Hepatic stellate cell (primary cell): Measurements from ENCODE around the gene CASTOR1.

ENCODE experiments used
- DNase-seq: peaks from one replicate; pipeline ENCODE4 v3.0.0; 2011; ENCODE audit warnings: low spot score

The CASTOR1 gene

GRCh38 chr22:30284666-30285065 is 4.6 kb downstream of the CASTOR1 start:
- DNase-seq: no peak

- no peak for DNase-seq
Observed at GRCh38 chr22:30284172-30284571, 5.1 kb downstream of the CASTOR1 start.

DNA sequence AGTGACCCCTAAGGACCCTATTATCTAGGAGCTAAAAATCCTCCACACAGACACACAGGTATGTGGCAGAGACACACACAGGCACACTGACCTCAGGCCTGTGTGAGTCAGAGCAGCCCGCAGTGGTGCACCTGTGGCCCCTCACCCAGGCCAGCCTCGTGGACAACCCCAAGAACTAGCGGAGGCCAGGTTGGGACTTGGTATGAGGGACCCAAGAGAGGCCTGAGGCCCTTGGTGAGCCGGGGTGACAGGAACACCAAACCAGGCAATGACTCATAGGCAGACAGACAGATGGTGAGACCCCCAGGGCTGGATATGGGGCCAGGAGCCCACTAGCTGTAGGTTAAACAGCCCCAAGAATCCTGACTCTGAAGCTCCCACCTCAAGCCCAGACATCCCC is 6.0 kb downstream of the CASTOR1 start:
- DNase-seq: no peak

- DNase-seq: no peak
Observed at GRCh38 chr22:30282616-30283046, 6.7 kb downstream of the CASTOR1 start.

DNA sequence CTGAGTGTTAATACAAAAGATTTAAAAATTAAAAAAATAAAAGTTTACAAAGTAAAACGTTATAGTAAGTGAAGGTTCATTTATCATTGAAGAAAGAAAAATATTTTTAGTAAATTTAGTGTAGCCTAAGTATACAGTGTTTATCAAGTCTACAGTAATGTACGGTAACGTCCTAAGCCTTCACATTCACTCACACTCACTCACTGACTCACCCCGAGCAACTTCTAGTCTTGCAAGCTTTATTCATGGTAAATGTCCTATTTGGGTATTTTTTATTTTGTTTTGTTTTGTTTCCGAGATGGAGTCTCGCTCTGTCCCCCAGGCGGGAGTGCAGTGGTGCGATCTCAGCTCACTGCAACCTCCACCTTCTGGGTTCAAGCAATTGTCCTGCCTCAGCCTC is 8.8 kb downstream of the CASTOR1 start:
- no peak for DNase-seq

- no peak for DNase-seq
Observed at GRCh38 chr22:30279932-30280331, 9.4 kb downstream of the CASTOR1 start.

DNA sequence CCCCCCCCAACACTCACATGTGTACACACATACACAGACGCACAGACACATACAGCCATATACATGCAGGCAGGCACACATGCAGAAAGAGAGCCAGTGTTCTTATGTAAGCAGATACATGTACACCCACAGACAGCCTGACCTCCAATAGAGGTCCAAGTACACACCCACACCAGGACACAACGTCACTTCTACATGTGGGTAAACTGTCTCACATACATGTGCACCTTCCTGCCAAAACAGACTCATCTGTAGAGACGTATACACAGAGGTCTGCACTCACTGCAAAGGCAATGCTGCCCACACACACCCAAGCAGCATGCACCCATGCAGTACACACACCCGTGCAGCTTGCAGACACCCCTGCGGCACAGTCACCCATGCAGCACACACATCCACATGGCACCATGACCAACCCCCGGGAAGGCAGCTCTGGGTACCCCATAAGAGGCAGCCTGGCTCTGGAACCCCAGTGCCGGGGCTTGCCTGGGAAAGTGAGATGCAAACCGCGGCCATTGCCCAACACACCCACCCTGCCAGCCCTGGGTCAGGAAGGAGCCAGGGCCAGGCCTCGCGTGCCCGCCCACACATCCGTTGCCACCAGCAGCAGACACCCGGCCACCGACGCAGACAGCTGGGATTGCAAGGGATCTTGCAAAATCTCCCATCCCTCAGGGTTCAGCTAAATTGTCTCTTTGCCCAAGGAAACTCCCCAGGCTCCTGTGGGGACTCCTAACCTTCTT is 10.1 kb downstream of the CASTOR1 start:
- no peak for DNase-seq

- DNase-seq: peak; percentile 53
Observed at GRCh38 chr22:30277547-30278344, 11.6 kb downstream of the CASTOR1 start.

DNA sequence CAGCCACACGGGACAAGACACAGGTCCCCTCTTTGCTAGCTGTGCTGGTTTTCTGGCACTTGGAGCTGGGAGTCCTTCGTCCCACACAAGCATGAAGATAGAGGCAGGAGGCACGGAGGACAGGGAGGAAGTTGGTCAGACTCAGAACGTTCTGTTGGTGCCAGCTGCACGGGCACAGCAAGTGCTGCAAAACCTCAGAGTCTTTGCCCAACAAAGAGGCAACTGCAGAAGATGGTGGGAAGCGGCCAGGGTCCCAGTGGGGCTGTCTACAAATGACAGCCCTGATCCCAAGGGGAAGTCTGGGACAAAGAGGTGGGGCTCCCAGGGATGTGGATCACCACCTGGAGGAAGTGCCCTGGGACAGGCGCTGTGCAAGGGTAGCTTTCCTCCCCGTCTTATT is 13.3 kb downstream of the CASTOR1 start:
- no peak for DNase-seq

DNA sequence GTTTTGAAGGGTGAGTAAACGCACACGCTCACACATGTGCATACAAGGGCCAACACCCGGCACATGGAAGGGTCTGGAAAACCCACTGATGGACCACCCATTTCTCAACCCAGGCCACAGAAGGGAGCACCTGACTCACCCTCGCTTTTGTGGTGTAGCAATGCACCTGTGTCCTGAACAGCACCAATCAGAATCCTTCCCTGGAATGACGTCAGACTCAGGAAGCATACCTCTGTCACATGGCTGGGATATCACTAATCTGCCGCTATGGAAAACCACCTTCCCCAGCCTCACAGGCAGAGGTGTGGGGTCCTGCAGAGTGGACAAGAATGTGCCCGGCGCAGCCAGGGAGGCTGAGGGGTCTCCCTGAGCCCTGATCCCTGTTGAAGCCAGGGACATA is 13.7 kb downstream of the CASTOR1 start:
- no peak for DNase-seq

GRCh38 chr22:30274437-30274812 is 14.9 kb downstream of the CASTOR1 start:
- no peak for DNase-seq

DNA sequence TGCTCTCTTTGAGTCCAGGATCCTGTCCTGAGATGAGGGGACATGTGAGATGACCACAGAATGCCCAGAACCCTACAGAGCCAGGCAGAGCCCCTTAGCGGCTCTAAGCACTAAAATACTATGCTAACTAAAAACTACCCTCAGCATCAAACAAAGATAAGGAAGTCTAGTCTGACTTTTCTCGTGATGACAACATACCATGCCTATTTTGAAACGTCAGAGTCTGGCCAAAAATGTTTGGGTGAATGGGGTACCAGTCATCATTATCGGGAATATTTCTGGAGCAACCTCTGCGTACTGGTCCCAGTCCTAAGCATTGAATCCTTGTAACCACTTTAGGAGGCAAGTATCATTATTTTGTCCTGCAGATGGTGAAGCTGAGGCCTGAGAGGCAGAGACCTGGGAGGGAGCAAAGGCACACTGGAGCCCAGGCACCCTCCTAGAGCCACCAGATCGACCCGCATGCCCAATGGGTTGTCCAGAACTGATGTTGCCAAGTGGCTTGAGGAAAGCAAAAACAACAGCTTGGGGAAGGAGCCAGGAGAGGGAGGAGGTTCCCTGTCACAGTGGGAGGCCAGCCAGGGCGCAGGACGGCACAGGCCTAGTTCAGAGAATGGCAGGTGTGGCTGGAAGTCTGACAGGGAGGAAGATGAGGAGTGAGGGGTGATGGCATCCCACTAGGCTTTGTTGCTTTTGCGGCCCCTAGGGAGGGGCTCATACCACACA is 15.4 kb downstream of the CASTOR1 start:
- DNase-seq: no peak

DNA sequence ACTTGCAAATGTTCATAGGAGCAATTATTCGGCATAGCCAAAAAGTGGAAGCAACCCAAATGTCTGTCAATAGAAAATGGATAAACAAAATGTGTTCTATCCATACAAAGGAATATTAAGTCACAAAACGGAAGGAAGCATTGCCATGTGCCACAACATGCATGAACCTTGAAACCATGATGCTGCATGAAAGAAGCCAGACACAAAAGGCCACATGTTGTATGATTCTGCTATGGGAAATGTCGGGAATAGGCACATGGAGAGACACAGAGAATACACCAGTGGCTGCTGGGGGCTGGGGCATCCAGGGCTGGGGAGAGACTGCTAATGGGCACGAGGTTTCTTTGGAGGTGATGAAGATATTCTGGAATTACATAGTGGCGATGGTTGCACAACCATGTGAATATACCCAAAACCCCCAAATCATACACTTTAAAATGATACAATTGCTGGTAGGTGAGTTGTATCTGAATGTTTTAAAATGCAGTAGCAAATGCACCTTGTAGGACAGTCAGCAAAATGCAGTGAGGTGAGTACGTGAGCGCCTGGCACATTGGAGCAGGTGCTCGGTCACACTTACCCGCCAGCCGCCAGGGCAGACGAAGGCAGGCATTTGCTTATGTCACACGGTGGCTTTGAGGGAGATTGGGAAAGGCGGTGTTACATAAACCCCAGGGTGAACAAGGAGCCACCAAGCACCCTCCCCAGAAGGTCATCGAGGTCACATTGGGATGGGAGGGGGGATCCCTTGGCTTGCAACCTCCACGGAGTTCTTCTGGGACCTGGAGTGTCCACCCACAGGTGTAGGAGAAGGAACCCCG is 16.3 kb downstream of the CASTOR1 start:
- DNase-seq: no peak

GRCh38 chr22:30270832-30271231 is 18.5 kb downstream of the CASTOR1 start:
- no peak for DNase-seq

- DNase-seq: no peak
Observed at GRCh38 chr22:30268331-30268730, 21.0 kb downstream of the CASTOR1 start.

DNA sequence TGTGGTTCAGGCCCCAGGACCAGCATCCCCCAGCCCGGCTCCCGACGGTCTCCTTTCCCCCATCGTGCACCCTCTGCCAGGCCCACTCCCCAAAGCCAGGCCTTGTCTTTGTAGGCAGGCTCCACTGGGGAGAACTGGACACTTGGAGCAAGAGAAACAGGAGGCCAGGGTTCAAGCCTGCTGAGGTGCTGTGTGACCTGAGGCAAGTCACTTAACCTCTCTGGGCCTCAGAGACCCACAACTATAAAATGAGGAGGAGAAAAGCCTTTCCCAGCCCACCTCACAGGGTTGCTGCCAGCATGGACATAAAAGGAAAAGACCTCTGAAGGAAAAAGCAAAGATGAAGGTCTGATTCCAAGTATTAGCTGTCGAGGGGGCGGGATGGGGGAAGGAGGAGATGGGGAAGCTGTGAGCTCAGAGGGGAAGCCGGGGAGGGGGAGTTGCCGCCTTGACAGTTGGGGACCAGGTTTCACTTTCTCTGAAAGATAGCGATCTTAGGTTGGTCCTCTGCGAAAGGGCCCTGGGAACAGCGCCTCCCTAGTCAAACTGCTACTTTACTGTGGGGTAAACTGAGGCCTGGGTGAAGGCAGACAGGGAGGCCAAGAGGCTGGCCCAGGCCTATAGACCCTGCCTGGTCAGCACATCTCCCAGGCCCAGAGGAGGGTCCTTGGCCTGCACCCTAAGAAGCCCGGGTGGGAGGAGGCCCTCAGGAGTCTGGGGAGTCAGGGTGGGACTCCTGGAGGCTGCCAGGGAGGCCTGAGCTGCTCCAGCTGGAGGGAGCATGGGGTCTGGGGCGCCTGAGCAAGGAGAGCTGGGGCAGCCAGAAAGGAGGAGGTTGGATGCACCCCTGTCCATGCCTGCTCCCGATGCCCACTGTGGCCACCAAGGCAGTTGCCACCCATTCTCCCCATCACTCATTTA is 21.7 kb downstream of the CASTOR1 start:
- DNase-seq: no peak

GRCh38 chr22:30266445-30267381 is 22.6 kb downstream of the CASTOR1 start, which contains the start of gene OSM:
TSS of gene OSM (minus strand) at chr22:30266851. CDS start at chr22:30266799, 52 bp downstream.
- no peak for DNase-seq

GRCh38 chr22:30265823-30266444 is 23.4 kb downstream of the CASTOR1 start:
- DNase-seq: no peak

- DNase-seq: no peak
Observed at GRCh38 chr22:30265131-30265720, 24.1 kb downstream of the CASTOR1 start.
